Prostate gland (tissue), 2 donors: Measurements from ENCODE around the gene CCDC102B.

ENCODE experiments used
- POLR2A ChIP-seq: fragments of 450-650 bp; IDR thresholded peaks from one replicate; pipeline ENCODE4 v1.6.1; 2016; ENCODE audit warnings: antibody characterized with exemption, mild to moderate bottlenecking
- POLR2AphosphoS5 ChIP-seq: sonication (generic); formaldehyde crosslinking; IDR thresholded peaks from one replicate; pipeline ENCODE4 v1.6.1; 2017; ENCODE audit warnings: antibody characterized with exemption
- TF ChIP-seq, protein P1 (sequence below), 4 experiments: fragments of 200-600 bp in 2 of 4; fragments of 450-650 bp in 2 of 4; sonication (generic) in 2 of 4; IDR thresholded peaks; 1 replicate in 3 of 4; 2 replicates in 1 of 4; pipeline ENCODE4 v1.5.1; 2016 to 2019; ENCODE audit warnings: antibody characterized with exemption in 4 of 4, mild to moderate bottlenecking in 2 of 4, moderate library complexity in 2 of 4

DNA sequence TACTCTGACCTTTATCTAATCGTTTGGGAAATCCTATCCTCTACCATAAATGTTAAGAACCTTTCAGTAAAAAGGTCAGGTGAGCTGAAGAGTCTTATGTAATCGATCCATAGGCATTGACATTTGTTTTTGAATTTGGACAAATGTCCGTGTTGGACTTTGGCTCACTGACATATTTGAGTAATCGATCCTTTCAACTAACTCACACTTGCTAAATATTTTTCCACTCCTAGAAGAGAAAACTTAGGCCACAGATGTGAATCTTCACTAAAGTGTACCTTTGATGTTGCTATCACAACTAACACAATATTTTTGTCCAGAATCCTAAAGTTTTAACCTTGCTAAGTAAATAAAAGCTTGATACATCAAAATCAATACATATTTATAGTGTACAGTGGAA, 89.5 kb downstream of the CCDC102B start:
- TF ChIP-seq, protein P1, sequence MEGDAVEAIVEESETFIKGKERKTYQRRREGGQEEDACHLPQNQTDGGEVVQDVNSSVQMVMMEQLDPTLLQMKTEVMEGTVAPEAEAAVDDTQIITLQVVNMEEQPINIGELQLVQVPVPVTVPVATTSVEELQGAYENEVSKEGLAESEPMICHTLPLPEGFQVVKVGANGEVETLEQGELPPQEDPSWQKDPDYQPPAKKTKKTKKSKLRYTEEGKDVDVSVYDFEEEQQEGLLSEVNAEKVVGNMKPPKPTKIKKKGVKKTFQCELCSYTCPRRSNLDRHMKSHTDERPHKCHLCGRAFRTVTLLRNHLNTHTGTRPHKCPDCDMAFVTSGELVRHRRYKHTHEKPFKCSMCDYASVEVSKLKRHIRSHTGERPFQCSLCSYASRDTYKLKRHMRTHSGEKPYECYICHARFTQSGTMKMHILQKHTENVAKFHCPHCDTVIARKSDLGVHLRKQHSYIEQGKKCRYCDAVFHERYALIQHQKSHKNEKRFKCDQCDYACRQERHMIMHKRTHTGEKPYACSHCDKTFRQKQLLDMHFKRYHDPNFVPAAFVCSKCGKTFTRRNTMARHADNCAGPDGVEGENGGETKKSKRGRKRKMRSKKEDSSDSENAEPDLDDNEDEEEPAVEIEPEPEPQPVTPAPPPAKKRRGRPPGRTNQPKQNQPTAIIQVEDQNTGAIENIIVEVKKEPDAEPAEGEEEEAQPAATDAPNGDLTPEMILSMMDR (IDR thresholded peaks at IDR 0.05), result no peak
- TF ChIP-seq POLR2A, result no peak
- TF ChIP-seq POLR2AphosphoS5, result no peak
